Epithelial cell of prostate (primary cell): Measurements from ENCODE around the gene CDAN1.
A peak's percentile ranks its signal among the peaks of the same experiment; 100 is the strongest.

Experiments
- DNase-seq: peaks from one replicate; pipeline ENCODE4 v3.0.0-alpha.2; 2011; ENCODE audit warnings: low read depth, low spot score
- H3K27ac ChIP-seq: fragments of 450-650 bp; 2 replicates; pipeline ENCODE4 v1.5.1; 2017; ENCODE audit warnings: mild to moderate bottlenecking

The CDAN1 gene

DNA sequence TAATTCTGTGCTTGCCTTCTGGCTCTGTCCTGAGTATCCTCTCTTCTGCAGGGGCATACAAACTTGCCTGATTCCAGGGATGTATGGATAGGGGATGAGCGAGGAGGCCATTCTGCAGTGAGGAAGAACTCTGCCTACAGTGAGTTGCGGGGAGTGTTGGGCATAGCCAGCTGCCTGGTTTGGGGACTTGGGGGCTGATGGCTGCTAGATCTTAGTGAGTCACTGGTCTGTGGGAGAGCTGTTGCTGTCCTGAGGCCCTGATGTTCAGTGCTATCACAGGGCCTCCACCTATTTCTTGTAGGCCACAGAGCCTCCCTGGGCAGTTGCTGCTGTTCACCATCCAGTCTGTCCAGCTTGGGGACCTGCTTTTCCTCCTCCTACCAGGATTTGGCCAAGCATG is 20.3 kb downstream of the CDAN1 start:
- H3K27ac ChIP-seq = no peak overlapping the region
- no peak for DNase-seq

GRCh38 chr15:42716125-42716524 is 20.8 kb downstream of the CDAN1 start:
- DNase-seq = no peak
- H3K27ac ChIP-seq = no peak overlapping the region

GRCh38 chr15:42712584-42712983 is 24.3 kb downstream of the CDAN1 start:
- DNase-seq = no peak
- no peak overlapping the region for H3K27ac ChIP-seq

GRCh38 chr15:42711746-42712145 is 25.2 kb downstream of the CDAN1 start:
- no peak for DNase-seq
- H3K27ac ChIP-seq = no peak overlapping the region

- DNase-seq = no peak
- H3K27ac ChIP-seq = no peak overlapping the region
Measured at GRCh38 chr15:42710662-42711061, 26.3 kb downstream of the CDAN1 start.

DNA sequence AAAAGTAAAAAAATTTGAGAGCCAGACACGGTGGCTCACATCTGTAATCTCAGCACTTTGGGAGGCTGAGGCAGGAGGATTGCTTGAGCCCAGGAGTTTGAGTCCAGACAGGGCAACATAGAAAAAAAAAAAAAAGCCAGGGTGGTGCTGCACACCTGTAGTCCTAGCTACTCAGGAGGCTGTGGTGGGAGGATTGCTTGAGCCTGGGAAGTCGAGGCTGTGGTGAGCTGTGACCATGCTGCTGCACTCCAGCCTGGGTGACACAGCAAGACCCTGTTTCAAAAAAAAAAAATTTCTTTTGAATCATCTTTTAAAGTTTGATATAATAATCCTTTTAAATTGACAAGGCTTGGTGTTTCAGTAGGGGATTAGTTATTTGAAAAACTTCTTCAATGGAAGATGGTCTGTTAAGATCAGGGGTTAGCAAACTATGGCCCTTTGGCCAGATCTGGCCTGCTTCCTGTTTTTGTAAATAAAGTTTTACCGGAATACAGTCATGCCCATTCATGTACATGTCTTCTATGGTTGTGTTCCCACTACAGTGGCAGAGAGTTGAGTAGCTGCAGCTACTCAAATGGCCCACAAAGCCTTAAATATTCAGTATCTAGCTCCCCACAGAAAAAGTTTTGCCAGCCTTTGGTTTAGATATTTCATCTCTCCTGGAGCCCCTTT is 28.9 kb downstream of the CDAN1 start:
- no peak for DNase-seq
- no peak overlapping the region for H3K27ac ChIP-seq

- peak; percentile 50 for DNase-seq
- no peak overlapping the region for H3K27ac ChIP-seq
Measured at GRCh38 chr15:42707068-42707467, 29.9 kb downstream of the CDAN1 start.

- no peak overlapping the region for H3K27ac ChIP-seq
- DNase-seq = no peak
Measured at GRCh38 chr15:42705336-42705735, 31.6 kb downstream of the CDAN1 start.

- H3K27ac ChIP-seq = no peak overlapping the region
- DNase-seq = peak; percentile 10
Measured at GRCh38 chr15:42704492-42704926, 32.4 kb downstream of the CDAN1 start.

DNA sequence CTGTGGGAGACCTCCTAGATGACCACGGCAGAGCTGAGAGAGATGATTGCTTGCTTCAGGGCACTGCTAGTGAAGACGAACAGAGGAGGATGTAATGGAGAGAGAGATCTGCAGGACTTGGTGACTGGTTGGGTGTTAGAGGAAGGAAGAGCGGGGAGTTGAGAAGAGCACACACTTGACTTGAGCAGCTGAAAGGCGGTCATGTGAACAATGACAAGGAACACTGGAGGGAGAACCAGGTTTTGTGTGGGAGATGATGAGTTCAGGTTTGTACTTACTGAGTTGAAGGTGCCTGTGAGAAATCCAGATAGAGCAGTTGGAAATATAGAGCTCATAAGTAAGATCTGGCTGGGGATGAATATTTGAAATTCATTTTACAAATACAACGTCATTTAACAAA is 40.3 kb downstream of the CDAN1 start:
- no peak for DNase-seq
- H3K27ac ChIP-seq = no peak overlapping the region

- H3K27ac ChIP-seq = no peak overlapping the region
- DNase-seq = no peak
Measured at GRCh38 chr15:42695527-42696071, 41.3 kb downstream of the CDAN1 start.

- no peak overlapping the region for H3K27ac ChIP-seq
- DNase-seq = no peak
Measured at GRCh38 chr15:42694398-42694797, 42.5 kb downstream of the CDAN1 start.

GRCh38 chr15:42693942-42694341 is 43.0 kb downstream of the CDAN1 start:
- no peak for DNase-seq
- no peak overlapping the region for H3K27ac ChIP-seq

- H3K27ac ChIP-seq = no peak overlapping the region
- no peak for DNase-seq
Measured at GRCh38 chr15:42693496-42693895, 43.4 kb downstream of the CDAN1 start.

DNA sequence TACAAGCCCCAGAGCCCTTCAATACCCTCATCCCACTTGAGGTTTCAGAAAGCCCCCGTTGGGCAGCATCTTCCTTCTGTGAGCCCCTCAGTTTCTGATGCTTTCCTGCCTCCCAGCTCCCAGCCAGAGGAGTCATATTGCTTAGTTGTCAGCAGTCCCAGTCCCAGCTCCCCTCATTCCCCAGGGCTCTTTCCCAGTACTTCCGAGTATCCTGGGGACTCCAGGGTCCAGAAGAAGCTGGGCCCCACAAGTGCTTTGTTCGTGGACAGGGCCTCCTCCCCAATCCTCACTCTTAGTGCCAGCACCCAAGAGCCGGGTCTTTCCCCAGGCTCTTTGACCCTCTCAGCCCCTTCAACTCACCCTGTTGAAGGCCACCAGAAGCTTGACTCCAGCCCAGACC is 43.9 kb downstream of the CDAN1 start:
- DNase-seq = no peak
- H3K27ac ChIP-seq = no peak overlapping the region

GRCh38 chr15:42692536-42692935 is 44.4 kb downstream of the CDAN1 start:
- no peak for DNase-seq
- no peak overlapping the region for H3K27ac ChIP-seq

- no peak overlapping the region for H3K27ac ChIP-seq
- DNase-seq = no peak
Measured at GRCh38 chr15:42691770-42692169, 45.2 kb downstream of the CDAN1 start.

DNA sequence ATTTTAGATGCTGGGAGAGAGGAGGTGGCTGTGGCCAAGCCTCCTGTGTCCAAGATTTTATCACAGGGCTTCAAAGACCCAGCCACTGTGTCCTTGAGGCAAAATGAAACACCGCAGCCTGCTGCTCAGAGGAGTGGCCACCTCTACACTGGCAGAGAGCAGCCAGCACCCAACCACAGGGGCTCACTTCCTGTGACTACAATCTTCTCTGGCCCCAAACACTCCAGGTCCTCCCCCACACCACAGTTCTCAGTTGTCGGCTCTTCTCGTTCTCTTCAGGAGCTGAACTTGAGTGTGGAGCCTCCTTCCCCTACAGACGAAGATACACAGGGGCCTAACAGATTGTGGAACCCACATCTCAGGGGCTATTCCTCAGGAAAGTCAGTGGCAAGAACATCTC is 45.6 kb downstream of the CDAN1 start:
- no peak for DNase-seq
- no peak overlapping the region for H3K27ac ChIP-seq

GRCh38 chr15:42688301-42688700 is 48.6 kb downstream of the CDAN1 start:
- peak; percentile 54 for DNase-seq
- H3K27ac ChIP-seq = peak overlapping the region; percentile 59

DNA sequence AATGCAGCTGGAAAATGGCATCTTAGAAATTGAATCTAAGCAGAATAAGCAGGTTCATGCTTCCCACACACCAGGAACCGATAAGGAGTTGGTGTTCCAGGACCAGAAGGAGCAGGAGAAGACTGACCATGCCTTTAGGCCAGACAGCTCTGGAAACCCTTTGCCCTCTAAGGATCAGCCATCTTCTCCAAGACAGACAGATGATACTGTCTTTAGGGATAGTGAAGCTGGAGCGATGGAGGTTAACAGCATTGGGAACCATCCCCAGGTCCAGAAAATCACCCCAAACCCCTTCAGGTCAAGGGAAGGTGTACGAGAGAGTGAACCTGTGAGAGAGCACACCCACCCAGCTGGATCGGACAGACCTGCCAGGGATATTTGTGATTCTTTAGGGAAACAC is 49.2 kb downstream of the CDAN1 start:
- peak overlapping the region; percentile 59 for H3K27ac ChIP-seq
- no peak for DNase-seq

DNA sequence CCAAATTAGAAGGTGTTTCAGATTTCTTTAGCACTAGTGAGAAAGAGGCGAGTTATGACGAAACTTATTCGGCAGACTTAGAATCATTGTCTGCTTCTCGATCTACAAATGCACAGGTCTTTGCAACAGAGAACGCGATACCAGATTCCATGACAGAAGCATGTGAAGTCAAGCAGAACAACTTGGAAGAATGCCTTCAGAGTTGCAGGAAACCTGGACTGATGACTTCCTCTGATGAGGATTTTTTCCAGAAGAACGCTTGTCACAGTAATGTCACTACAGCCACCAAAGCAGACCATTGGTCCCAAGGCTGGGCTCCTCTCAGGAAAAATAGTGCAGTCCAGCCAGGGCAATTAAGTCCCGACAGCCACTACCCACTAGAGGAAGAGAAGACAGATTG is 50.6 kb downstream of the CDAN1 start:
- DNase-seq = no peak

GRCh38 chr15:42681119-42681518 is 55.8 kb downstream of the CDAN1 start:
- H3K27ac ChIP-seq = no peak overlapping the region

More for the DNA sequence above, 50.6 kb downstream of the CDAN1 start:
- no peak overlapping the region for H3K27ac ChIP-seq

More at GRCh38 chr15:42681119-42681518, 55.8 kb downstream of the CDAN1 start:
- no peak for DNase-seq
